KMS-11 (cell line): Measurements from ENCODE around the gene CDHR1.

Source experiments
- H2AFZ ChIP-seq: fragments of 200-600 bp; sonication (generic); 2 replicates; pipeline ENCODE4 v1.6.1; 2016; ENCODE audit warnings: antibody characterized with exemption, mixed run types, low read depth
- H3K27ac ChIP-seq: fragments of 200-600 bp; sonication (generic); 2 replicates; pipeline ENCODE4 v1.6.1; 2016; ENCODE audit warnings: mild to moderate bottlenecking, mixed run types
- H3K27me3 ChIP-seq: fragments of 200-600 bp; sonication (generic); 2 replicates; pipeline ENCODE4 v1.6.1; 2017; ENCODE audit warnings: mild to moderate bottlenecking, low read depth, mixed run types, moderate library complexity; ENCODE audit not compliant: insufficient read depth
- H3K36me3 ChIP-seq: fragments of 200-600 bp; sonication (generic); 2 replicates; pipeline ENCODE4 v1.6.1; 2017; ENCODE audit warnings: mild to moderate bottlenecking, mixed run types; ENCODE audit not compliant: insufficient read depth
- H3K4me1 ChIP-seq: fragments of 200-600 bp; sonication (generic); 2 replicates; pipeline ENCODE4 v1.6.1; 2016; ENCODE audit warnings: mild to moderate bottlenecking, low read depth, mixed run types; ENCODE audit not compliant: poor library complexity, severe bottlenecking
- H3K4me2 ChIP-seq: fragments of 200-600 bp; sonication (generic); 2 replicates; pipeline ENCODE4 v1.7.0; 2016; ENCODE audit warnings: mild to moderate bottlenecking, mixed run types
- H3K4me3 ChIP-seq: fragments of 200-600 bp; sonication (generic); IDR thresholded peaks from 2 replicates; pipeline ENCODE4 v1.6.1; 2017; ENCODE audit warnings: low read depth, low read length, mixed read lengths; ENCODE audit not compliant: insufficient read depth
- H3K79me2 ChIP-seq: fragments of 200-600 bp; sonication (generic); 2 replicates; pipeline ENCODE4 v1.6.1; 2016; ENCODE audit warnings: low read depth, mixed run types; ENCODE audit not compliant: insufficient read depth
- H3K9ac ChIP-seq: fragments of 200-600 bp; sonication (generic); 2 replicates; pipeline ENCODE4 v1.6.1; 2016; ENCODE audit warnings: mild to moderate bottlenecking, mixed run types
- H4K20me1 ChIP-seq: fragments of 200-600 bp; sonication (generic); 2 replicates; pipeline ENCODE4 v1.6.1; 2016; ENCODE audit warnings: mild to moderate bottlenecking, mixed run types; ENCODE audit not compliant: insufficient read depth
- TF ChIP-seq, protein P1 (sequence below): fragments of 200-600 bp; sonication (generic); conservative IDR thresholded peaks from 2 replicates; pipeline ENCODE4 v1.6.1; 2017; ENCODE audit warnings: low read depth, mild to moderate bottlenecking, antibody characterized with exemption, low read length, moderate library complexity, mixed read lengths

The CDHR1 gene

DNA sequence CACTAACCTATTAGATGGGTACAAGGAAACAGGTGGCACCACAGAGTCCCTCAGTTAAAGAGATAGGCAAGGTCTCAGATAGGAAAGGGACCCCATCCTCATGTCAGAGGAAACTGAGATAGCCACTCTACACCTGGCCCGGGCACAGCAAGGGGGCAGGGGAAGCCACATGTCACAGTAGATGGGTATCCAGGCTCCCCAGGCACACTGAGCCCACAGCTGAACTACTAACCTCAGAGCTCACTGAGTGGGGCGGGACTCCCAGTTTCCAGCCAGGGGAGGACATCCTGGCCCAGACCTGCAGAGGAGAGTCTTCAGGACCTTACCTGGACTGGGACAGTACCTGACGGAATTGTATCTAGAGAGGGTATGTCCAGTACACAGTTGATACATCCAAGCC, 3.7 kb upstream of the CDHR1 start:
- no peaks in the 10 kb centered on the region for H3K4me1 ChIP-seq
- no peak overlapping the region for H2AFZ ChIP-seq
- TF ChIP-seq, protein P1, sequence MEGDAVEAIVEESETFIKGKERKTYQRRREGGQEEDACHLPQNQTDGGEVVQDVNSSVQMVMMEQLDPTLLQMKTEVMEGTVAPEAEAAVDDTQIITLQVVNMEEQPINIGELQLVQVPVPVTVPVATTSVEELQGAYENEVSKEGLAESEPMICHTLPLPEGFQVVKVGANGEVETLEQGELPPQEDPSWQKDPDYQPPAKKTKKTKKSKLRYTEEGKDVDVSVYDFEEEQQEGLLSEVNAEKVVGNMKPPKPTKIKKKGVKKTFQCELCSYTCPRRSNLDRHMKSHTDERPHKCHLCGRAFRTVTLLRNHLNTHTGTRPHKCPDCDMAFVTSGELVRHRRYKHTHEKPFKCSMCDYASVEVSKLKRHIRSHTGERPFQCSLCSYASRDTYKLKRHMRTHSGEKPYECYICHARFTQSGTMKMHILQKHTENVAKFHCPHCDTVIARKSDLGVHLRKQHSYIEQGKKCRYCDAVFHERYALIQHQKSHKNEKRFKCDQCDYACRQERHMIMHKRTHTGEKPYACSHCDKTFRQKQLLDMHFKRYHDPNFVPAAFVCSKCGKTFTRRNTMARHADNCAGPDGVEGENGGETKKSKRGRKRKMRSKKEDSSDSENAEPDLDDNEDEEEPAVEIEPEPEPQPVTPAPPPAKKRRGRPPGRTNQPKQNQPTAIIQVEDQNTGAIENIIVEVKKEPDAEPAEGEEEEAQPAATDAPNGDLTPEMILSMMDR: no peak
- H3K27me3 ChIP-seq: no peaks in the 10 kb centered on the region
- no peak overlapping the region for H3K4me2 ChIP-seq
- no peak overlapping the region for H3K9ac ChIP-seq
- H4K20me1 ChIP-seq: no peaks in the 10 kb centered on the region
- no peaks in the 10 kb centered on the region for H3K79me2 ChIP-seq
- no peaks in the 10 kb centered on the region for H3K36me3 ChIP-seq
- H3K4me3 ChIP-seq: no peak overlapping the region
- H3K27ac ChIP-seq: no peak overlapping the region

DNA sequence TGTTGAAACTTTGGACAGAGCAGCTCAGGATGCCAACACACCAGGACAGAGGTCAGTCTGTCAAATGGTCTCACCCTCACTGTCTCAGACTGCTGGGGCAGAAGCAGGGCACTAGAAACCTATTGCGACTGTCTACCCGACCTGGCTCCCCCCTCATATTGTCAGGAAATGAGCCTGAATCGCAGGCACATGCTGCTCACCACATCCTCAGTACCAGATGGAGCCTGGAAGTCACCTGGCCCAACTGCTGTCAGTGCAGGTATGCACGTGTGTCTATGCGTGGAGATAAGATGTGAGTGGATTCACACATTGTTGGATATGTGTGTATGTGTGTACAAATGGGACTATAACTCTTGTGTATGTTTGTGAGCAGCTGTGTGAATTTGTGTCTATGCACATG, 3.2 kb upstream of the CDHR1 start:
- no peak overlapping the region for H3K4me3 ChIP-seq
- H3K27me3 ChIP-seq: no peaks in the 10 kb centered on the region
- H4K20me1 ChIP-seq: no peaks in the 10 kb centered on the region
- no peaks in the 10 kb centered on the region for H3K36me3 ChIP-seq
- H3K4me2 ChIP-seq: no peak overlapping the region
- no peak overlapping the region for H2AFZ ChIP-seq
- H3K9ac ChIP-seq: no peak overlapping the region
- no peak overlapping the region for H3K27ac ChIP-seq
- TF ChIP-seq, protein P1: no peak
- no peaks in the 10 kb centered on the region for H3K79me2 ChIP-seq
- no peaks in the 10 kb centered on the region for H3K4me1 ChIP-seq

DNA sequence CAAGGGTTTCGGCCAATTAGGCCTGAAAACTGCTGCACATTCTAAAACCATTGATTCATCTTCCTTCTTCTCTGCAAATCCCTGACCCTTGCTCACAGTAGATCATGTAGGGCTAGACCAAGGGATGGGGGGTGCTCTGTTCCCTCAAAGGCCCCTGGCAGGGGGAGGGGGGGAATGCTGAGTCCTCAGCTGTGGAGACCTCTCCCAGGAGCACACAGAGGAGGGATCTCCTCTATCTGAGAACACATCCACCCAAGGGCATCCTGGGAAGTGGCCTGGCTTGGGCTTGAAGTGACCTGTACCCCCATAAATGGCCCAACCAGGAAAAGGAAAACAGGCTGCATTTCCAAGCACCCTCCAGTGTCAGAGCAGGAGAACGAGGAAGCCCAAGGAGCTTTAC, 1.0 kb upstream of the CDHR1 start:
- no peak overlapping the region for H3K4me2 ChIP-seq
- H3K4me3 ChIP-seq: no peak overlapping the region
- no peaks in the 10 kb centered on the region for H3K27me3 ChIP-seq
- no peak overlapping the region for H3K9ac ChIP-seq
- H2AFZ ChIP-seq: no peak overlapping the region
- H3K36me3 ChIP-seq: no peaks in the 10 kb centered on the region
- no peaks in the 10 kb centered on the region for H3K4me1 ChIP-seq
- H3K79me2 ChIP-seq: no peaks in the 10 kb centered on the region
- H4K20me1 ChIP-seq: no peaks in the 10 kb centered on the region
- TF ChIP-seq, protein P1: no peak
- H3K27ac ChIP-seq: no peak overlapping the region

DNA sequence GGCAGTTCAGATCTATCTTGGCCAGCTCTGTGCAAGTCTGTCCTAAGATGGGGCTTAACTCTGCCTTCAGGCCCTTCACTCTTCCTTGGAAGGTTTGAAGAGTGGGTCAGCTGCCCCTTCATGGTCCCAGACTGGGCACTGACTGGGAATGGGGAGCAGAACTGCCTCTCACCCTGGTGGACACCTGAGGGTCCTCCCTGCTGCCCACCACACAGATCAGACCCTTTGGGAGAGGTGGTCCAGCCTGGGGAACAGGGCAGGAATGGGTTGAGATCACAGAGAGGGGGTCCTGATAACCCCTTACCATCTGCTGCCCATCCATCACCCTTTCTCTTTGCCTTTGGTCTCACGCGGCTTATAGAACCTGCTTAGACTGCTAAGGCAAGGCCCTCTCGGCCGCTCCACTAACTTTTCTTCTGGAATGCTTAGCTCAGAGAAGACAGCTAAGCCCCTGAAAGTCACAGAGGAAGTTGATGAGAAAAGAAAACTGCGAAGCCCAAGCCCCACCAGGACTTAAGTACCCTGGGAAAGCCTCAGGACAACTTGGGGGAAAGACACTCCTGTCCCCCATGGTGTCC, 402 bp upstream of the CDHR1 start:
- Histone ChIP-seq H3K4me2 (no peak overlapping the region), H3K4me3 (no peak overlapping the region)

More for the DNA sequence above, 402 bp upstream of the CDHR1 start:
- Histone ChIP-seq H3K27ac (no peak overlapping the region), H3K36me3 (no peaks in the 10 kb centered on the region), H3K79me2 (no peaks in the 10 kb centered on the region), H2AFZ (no peak overlapping the region), H3K27me3 (no peaks in the 10 kb centered on the region), H4K20me1 (no peaks in the 10 kb centered on the region), H3K9ac (no peak overlapping the region), H3K4me1 (no peaks in the 10 kb centered on the region)
- TF ChIP-seq, protein P1: no peak
